Measurements from ENCODE around the gene ARMC12. TPM values are rescaled to one million over a fixed set of nuclear protein-coding genes. Genes with fewer than 3 reads are reported as not detected.
A peak's percentile ranks its signal among the peaks of the same experiment; 100 is the strongest.

ARMC12 gene
- total and polyA plus RNA-seq, 2 of the 13 experiments (the other 11 are each of a cell fraction or from before 2014, with no cell fraction given): 1.3 TPM; not detected in 1

DNA sequence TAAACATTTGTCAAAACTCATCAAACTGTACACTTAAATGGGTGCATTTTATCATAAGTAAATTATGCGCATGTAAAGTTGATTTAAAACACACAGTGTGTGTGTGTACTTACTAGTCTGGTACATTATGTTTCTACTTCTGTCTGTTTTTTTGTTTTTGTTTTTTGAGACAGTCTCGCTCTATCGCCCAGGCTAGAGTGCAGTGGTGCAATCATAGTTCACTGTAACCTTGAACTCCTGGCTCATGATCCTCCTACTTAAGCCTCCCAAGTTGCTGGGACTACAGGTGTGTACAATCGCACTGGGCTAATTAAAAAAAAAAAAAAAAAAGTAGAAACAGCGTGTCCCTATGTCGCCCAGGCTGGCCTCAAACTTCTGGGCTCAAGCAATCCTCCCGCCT, 25.1 kb upstream of the ARMC12 start (continued):
- TF ChIP-seq, protein P1, sequence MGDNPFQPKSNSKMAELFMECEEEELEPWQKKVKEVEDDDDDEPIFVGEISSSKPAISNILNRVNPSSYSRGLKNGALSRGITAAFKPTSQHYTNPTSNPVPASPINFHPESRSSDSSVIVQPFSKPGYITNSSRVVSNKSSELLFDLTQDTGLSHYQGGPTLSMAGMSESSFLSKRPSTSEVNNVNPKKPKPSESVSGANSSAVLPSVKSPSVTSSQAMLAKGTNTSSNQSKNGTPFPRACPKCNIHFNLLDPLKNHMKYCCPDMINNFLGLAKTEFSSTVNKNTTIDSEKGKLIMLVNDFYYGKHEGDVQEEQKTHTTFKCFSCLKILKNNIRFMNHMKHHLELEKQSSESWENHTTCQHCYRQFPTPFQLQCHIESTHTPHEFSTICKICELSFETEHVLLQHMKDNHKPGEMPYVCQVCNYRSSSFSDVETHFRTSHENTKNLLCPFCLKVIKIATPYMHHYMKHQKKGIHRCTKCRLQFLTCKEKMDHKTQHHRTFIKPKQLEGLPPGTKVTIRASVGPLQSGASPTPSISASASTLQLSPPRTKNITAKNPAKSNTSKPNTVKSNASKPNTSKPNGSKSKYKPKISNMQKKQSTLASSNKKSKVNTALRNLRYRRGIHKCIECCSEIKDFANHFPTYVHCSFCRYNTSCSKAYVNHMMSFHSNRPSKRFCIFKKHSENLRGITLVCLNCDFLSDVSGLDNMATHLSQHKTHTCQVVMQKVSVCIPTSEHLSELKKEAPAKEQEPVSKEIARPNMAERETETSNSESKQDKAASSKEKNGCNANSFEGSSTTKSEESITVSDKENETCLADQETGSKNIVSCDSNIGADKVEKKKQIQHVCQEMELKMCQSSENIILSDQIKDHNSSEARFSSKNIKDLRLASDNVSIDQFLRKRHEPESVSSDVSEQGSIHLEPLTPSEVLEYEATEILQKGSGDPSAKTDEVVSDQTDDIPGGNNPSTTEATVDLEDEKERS (CRISPR knock-in tag; IDR thresholded peaks at IDR 0.05): no peak
- TF ChIP-seq PHF21A (CRISPR knock-in tag; IDR thresholded peaks at IDR 0.05) (no peak), GATAD2A (CRISPR knock-in tag; IDR thresholded peaks at IDR 0.05) (peak; percentile 39; the same call in 1 of the 2 replicates), TOPORS (CRISPR knock-in tag; IDR thresholded peaks at IDR 0.05) (no peak), ZBTB1 (CRISPR knock-in tag; IDR thresholded peaks at IDR 0.05; ENCODE audit: borderline replicate concordance) (no peak), ZNF761 (CRISPR knock-in tag; conservative IDR thresholded peaks at IDR 0.05) (no peak), ZNF674 (CRISPR knock-in tag; IDR thresholded peaks at IDR 0.05; ENCODE audit: low read depth) (no peak), CEBPG (CRISPR knock-in tag; IDR thresholded peaks at IDR 0.05) (peak; percentile 30; the same call in 1 of the 2 replicates), ZNF773 (CRISPR knock-in tag; IDR thresholded peaks at IDR 0.05; ENCODE audit: borderline replicate concordance) (no peak), AGO1 (IDR thresholded peaks at IDR 0.05; ENCODE audit: low read depth, low read length, poor library complexity, severe bottlenecking) (no peak), ZFY (CRISPR knock-in tag; IDR thresholded peaks at IDR 0.05) (no peak)
- TF ChIP-seq, protein P2, sequence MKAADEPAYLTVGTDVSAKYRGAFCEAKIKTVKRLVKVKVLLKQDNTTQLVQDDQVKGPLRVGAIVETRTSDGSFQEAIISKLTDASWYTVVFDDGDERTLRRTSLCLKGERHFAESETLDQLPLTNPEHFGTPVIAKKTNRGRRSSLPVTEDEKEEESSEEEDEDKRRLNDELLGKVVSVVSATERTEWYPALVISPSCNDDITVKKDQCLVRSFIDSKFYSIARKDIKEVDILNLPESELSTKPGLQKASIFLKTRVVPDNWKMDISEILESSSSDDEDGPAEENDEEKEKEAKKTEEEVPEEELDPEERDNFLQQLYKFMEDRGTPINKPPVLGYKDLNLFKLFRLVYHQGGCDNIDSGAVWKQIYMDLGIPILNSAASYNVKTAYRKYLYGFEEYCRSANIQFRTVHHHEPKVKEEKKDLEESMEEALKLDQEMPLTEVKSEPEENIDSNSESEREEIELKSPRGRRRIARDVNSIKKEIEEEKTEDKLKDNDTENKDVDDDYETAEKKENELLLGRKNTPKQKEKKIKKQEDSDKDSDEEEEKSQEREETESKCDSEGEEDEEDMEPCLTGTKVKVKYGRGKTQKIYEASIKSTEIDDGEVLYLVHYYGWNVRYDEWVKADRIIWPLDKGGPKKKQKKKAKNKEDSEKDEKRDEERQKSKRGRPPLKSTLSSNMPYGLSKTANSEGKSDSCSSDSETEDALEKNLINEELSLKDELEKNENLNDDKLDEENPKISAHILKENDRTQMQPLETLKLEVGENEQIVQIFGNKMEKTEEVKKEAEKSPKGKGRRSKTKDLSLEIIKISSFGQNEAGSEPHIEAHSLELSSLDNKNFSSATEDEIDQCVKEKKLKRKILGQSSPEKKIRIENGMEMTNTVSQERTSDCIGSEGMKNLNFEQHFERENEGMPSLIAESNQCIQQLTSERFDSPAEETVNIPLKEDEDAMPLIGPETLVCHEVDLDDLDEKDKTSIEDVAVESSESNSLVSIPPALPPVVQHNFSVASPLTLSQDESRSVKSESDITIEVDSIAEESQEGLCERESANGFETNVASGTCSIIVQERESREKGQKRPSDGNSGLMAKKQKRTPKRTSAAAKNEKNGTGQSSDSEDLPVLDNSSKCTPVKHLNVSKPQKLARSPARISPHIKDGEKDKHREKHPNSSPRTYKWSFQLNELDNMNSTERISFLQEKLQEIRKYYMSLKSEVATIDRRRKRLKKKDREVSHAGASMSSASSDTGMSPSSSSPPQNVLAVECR (CRISPR knock-in tag; IDR thresholded peaks at IDR 0.05; ENCODE audit: borderline replicate concordance): no peak
- TF ChIP-seq, protein P3, sequence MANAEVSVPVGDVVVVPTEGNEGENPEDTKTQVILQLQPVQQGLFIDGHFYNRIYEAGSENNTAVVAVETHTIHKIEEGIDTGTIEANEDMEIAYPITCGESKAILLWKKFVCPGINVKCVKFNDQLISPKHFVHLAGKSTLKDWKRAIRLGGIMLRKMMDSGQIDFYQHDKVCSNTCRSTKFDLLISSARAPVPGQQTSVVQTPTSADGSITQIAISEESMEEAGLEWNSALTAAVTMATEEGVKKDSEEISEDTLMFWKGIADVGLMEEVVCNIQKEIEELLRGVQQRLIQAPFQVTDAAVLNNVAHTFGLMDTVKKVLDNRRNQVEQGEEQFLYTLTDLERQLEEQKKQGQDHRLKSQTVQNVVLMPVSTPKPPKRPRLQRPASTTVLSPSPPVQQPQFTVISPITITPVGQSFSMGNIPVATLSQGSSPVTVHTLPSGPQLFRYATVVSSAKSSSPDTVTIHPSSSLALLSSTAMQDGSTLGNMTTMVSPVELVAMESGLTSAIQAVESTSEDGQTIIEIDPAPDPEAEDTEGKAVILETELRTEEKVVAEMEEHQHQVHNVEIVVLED (CRISPR knock-in tag; IDR thresholded peaks at IDR 0.05; ENCODE audit: borderline replicate concordance): no peak
- TF ChIP-seq, protein P4, sequence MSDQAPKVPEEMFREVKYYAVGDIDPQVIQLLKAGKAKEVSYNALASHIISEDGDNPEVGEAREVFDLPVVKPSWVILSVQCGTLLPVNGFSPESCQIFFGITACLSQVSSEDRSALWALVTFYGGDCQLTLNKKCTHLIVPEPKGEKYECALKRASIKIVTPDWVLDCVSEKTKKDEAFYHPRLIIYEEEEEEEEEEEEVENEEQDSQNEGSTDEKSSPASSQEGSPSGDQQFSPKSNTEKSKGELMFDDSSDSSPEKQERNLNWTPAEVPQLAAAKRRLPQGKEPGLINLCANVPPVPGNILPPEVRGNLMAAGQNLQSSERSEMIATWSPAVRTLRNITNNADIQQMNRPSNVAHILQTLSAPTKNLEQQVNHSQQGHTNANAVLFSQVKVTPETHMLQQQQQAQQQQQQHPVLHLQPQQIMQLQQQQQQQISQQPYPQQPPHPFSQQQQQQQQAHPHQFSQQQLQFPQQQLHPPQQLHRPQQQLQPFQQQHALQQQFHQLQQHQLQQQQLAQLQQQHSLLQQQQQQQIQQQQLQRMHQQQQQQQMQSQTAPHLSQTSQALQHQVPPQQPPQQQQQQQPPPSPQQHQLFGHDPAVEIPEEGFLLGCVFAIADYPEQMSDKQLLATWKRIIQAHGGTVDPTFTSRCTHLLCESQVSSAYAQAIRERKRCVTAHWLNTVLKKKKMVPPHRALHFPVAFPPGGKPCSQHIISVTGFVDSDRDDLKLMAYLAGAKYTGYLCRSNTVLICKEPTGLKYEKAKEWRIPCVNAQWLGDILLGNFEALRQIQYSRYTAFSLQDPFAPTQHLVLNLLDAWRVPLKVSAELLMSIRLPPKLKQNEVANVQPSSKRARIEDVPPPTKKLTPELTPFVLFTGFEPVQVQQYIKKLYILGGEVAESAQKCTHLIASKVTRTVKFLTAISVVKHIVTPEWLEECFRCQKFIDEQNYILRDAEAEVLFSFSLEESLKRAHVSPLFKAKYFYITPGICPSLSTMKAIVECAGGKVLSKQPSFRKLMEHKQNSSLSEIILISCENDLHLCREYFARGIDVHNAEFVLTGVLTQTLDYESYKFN (CRISPR knock-in tag; conservative IDR thresholded peaks at IDR 0.05): 0 out of 2 replicates have a peak, but pooled peaks have one; percentile 16

Measured in HepG2 (cell line).